Stimulated activated CD4-positive, alpha-beta T cell treated with anti-CD3 and anti-CD28 coated beads, Interleukin-2, amount 100 ng/mL, for 48 hours (primary cell): ENCODE results near the gene FAM107A.

ENCODE experiments used
- DNase-seq, 2 donors: peaks; one replicate each; pipeline ENCODE4 v3.0.0-alpha.2; 2020

Gene FAM107A, protein sequence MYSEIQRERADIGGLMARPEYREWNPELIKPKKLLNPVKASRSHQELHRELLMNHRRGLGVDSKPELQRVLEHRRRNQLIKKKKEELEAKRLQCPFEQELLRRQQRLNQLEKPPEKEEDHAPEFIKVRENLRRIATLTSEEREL

DNA sequence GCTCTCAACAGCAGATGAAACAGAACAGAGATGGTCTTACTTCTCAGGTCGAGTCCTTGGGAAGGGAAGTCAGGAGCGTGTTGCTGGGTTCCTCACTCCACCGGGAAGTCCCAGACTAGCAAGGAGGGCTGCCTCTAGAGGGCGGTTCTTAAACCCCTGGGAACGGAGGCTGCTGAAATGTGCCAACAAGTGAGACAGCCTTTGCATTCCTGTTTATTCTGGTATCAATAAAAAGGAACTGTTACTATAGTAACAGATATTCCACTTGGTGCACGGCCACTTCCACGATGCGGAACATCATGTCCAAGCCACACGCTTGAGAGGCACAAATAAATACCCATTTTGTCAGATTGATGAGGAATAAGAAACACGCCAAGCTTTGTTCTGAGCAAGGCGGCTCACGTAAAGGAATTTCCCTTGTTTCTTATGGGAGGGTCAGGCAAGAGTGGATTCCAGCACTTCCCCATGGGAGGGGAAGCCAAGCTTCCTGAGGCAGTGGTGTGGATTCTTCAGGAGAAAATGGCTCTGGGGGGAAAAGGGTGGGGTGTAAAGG, at the start of gene FAM107A:
Gene FAM107A (minus strand): TSS at position 123 of the 553 bp plus-strand sequence. CDS start 7,531 bp downstream, outside the sequence.
- no peak for DNase-seq

DNA sequence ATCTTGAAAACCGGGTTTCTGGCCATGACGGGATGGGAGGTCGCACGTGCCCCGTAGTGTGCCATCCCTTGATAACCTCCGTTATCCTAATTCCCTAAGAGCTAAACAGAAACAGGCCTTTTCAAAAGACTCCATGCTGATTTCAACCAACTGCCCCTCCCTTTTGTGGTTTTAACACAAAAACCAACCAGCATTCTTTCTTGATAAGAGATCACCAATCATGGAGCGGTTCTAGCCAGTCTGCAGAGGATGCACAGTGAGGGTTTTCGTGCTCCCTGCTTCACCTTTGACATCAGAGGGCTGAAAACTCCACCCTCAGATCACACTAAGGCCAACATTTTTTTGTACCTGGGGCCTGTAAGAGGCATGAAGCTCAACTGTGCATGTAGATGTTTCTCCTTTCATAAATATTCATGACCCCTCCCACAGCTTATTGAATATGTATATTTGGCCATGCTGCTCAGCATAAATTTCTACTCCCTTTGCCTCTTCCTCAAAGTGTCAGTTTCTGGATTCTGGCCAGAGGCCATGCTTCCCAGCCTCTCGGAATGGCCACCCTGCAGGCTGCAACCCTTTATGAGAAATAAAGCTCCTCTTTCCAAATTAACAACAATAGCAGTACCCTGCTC, 48.1 kb upstream of the FAM107A start:
- no peak for DNase-seq

DNA sequence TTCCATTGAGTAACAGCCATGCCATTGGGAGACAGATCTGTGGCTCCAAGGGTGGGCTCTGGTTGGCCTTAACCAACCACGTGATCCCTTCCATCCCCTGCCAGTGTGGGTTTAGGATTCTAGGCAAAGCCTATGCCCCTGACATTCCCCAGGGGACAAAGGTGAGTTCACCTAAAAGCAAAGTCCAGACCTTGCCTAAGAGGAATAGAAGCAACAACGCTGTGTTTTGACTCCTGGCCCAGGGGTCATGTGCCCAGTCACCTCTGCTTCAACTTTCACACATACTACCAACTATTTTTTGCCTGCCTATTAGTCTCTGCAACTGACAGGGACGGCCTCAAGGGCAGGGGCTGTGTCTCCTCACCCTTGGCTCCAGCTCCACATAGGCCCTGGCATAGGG, 47.4 kb upstream of the FAM107A start:
- no peak for DNase-seq

DNA sequence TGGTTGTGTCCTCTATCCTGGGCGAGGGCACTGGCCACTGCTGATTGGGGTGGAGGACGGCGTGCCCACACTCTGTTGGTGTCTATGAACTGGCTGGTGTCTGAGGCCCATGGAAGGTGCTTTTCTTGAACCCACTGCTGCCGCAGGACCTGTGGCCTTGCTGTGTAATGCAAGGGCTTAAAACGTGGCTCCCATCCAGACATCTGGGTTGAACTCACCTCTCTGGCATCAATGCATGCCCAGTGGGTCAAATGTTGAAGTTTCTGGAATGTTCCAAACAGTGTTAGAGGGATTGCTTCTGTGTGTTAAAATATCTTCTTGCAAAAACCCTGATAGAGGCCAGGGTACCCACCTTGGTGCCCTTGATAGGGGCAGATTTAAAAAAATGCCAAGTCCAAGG, 46.8 kb upstream of the FAM107A start:
- DNase-seq: no peak

DNA sequence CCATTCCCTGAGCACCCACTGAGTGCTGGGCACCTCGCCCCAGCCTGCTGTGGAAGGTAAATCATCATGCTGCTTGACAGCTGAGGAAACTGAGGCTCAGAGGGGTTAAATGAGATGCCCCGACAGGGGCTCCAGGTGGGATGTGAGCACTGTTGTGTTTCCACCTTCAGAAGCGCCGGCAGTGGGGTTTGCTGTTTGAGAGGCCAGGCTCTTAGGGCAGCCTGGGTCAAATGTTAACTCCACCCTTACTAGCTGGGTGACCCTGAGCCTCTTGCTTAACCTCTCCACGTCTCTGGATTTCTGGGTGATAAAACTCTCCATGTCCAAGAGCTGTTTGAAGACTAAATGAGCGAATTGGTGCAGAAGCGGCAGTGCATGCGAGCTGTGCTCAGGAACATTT, 46.3 kb upstream of the FAM107A start:
- DNase-seq: no peak

DNA sequence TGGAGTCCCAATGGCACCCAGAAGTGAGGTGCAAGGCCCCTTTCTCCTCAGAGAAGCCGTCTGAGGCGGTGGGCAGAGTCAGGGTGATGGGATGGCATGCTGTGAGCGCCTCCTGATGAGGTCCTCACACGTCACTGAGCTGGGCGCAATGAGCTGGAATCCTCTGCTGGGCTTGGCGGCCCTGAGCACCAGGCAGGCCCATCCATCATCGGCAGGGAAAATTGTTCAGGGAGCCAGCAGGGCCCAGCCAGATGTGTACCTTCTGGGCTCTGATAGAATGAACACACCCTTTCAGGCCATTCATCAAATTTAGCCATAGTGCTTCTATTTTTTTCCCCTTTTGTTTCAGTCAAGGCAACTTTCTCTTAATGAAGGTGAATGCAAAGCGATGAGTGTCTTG, 45.7 kb upstream of the FAM107A start:
- no peak for DNase-seq

DNA sequence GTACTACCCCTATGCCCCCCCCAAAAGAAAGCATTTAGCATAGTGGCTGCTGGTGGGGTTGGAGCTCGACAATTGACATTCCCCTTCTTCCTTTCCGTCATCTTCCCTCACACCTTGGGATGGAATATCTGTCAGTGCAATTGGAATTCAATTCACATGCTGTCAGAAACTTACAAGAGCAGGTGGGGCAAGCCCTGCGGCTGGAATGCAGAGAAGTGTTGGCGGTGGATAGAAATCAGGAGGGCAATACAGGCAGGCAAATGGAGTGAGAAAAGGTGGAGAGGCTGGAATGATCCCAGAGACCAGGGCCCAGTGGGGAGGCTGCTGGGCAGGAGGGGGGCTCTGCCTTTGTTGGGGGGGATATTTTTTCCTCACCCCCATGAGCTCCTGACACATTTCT, 45.2 kb upstream of the FAM107A start:
- DNase-seq: no peak

DNA sequence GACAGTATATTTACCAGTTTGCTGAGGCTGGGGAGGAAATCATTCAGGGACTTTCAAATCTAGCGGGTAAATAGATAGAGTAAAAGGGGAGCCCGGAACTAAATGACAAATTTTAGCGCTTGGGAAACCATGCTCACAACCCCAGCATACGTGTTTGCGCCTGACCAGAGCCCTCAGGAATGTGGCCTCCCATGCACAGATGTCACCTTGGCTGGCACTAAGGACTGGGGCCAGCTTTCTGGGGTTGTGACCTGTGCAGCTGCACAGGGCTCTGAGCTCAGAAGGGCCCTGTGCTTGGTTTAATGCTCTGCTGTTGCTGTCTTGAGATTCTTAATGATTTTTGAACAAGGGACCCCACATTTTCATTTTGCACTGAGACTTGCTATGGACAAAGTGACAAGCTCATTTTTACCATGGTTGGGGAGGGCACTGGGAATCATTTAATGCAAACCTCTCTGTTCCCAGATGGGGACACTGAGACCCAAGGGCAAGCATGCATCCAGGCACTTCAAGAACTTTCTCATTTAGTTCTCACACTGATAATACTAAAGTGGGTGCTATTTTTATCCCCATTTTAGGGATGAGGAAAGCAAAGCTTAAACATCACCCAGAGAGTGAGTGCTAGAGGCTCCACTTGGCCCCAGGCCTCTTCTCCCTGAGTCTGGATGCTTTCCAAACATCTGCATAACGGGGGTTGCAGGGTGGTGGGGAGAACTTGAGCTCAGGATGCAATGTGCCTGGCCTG, 44.1 kb upstream of the FAM107A start:
- DNase-seq: no peak

DNA sequence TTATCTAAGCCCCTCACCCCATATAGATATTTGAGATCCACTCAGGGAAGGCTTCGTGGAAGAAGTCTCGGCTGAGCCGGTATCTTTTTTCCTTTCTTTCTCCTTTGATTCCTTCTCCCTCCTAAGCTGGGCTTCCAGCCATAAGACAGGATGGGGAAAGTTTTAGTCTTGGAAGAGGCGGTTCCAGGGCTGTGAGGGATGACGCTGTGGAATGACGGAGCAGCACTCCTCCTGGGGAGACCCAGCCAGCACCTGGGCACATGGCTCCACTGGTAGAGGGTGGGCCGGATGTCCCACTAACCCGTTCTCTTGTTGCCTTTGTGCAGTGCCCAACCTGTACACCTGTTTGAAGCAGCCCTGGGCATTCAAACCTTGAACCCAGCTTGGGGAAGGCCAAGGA, 43.2 kb upstream of the FAM107A start:
- no peak for DNase-seq

DNA sequence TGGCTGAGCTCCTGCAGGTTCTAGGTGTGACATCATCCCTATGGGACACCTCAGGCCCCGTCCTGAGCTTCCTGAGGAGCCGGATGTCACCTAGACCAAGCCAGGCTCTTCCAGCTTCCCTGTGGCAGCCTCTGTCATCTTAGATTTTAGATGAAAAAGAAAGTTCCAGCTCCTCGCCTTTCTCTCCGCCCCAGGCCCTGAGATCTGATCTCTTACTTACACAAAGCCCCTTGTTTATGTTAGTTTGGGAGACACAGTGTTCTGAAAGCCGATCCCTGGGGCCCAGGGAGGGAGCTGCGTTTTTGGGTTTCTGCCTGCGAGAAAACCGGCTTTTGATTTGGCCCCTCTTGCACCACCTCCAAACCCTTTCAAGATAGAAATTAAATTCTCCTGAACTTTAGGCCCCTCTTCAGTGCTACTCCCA, 40.2 kb upstream of the FAM107A start:
- no peak for DNase-seq

DNA sequence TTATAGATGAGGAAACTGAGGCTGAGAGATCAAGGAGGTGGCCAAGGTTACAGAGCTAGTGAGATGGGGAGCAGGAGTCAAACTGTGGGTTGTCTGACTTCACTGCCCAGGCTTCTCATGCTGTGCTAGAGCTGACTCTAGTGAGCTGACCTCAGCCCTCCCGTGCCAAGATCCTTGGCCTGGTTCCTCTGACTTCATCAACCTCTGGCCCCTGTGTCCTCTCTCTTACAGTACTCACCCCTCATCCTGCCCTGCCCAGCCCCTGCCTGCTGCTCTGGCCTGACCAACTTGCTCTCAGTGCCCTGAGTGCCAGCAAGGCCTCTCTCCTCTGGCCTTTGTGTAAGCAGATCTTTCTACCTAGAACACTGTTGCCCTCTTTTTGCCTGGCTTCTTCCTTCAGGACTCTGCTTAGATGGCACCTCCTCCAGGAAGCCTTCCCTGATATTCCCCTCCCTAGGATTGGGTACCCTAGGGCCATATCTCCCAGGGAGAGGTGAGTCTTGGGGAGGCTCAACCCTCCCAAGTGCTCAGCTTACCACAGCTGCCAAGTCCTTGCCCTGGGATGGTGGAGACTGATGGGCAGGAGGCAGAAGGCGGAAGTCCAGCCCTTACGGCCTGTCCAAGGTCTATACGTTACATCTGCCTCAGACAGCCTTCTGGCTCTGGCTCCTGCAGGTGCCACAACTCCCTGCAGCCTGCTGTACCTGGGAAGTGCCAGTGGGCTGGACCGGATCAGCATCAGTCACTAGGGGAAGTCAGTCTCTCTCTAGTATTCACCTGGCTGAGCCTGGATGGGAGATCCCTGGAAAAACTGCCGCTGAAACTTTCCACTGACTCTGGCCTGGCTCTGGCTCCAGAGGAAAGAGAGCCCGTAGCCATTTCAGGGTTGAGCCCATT, 36.3 kb upstream of the FAM107A start:
- DNase-seq: no peak

DNA sequence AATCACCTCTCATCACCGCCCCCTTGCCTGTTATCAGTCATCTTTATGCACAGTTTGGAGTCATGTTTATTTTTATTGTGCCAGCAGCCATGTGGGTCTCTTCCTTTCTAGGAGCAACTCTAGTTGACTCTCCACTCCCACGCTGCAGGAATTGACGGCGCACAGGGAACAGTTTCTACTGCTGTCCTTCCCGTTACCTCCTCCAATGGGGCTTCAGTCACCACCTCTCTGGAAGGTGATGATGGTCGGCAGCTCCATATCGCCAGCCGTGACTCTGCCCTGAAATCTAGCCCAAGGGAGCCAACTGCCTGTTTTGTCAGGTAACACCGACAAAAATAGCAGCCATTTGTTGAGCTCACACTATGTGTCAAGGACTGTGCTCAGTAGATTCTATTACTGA, 35.6 kb upstream of the FAM107A start:
- no peak for DNase-seq

DNA sequence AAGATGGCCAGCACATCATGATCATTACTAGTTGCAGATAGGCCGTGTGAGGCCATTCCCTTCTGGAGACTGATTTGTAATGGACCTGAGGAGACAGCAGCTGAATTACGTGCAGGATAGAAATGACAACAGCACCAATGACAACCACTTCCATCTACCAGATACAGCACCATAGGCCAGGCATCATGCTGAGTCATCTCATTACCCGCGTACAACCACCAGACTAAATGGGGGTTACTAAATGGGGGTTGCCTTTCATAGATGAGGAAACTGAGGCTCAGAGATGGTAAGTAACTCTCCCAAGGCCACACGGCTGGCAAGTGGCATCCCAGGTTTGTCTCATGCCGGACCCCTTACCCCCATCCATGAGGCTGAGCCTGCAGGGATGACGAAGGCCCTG, 32.8 kb upstream of the FAM107A start:
- no peak for DNase-seq

DNA sequence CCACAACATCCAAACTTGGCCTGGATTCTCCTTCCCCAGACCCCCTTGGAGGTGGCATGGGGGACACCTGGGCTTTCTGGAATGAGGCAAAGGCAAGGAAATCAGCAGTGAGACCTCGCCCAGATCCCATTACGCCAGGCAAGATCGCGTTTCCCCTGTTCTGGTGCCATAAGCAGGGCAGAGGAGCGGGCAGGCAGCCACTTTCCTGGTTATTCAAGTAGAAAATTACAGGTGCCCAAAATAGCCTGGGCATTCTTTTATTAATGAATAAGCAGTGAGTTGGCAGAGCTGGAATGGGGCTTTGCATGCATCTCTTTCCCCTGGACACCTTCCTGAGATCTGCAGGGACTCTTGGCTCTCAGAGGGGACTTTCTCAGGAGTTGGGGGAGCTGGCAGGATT, 31.5 kb upstream of the FAM107A start:
- DNase-seq: no peak

DNA sequence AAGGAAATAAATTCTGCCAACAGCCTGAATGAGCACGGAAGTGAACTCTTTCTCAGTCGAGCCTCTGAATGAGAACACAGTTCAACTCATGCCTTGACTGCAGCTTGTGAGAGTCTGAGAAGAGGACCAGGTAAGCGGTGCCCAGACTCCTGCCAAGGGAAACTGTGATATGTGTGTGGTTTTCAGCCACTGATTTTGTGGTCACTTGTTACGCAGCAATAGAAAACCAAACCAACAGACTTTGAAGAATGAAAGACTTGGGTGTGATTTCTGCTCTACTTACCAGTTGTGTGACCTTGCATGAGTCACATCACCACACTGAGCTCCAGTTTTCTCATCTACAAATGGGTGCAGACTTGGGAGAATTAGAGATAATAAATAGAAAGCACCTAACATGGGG, 30.6 kb upstream of the FAM107A start:
- no peak for DNase-seq

DNA sequence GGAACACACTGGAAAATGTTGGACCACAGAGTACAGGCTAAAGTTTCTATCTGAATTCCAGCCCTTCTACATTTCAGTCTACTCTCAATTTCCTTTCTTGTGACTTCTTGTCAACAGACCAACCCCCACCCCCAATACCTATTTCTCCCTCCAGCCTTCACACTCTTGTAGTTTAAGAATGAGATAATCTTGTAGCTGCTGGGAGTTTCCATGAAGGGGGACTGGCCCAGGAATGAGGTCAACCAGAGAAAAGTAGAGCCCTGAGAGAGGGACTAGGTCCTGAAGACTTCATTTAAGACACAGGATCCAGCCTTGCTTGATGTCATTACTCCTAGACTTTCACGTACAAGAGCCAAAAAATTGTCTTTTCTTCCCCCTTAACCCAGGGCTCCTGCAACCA, 29.5 kb upstream of the FAM107A start:
- DNase-seq: no peak

DNA sequence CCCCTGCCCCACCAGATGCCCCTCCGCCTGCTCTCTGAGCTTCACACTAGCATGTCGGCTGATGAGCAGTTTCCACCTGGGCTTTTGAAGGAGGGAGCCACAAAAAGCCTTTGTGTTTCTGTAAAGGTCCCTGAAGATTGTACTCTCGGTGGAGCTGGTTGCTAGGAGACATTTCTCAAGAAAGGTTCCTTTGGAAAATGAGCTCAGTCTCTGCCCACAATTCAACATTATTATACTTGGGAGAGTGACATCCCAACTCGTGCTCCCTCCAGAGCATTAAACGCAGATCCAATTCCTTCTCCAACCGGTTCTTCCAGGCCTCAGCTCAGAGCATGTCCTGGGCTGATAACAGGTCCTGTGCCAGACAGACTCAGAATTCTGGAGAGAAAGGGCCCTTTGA, 26.8 kb upstream of the FAM107A start:
- DNase-seq: no peak

DNA sequence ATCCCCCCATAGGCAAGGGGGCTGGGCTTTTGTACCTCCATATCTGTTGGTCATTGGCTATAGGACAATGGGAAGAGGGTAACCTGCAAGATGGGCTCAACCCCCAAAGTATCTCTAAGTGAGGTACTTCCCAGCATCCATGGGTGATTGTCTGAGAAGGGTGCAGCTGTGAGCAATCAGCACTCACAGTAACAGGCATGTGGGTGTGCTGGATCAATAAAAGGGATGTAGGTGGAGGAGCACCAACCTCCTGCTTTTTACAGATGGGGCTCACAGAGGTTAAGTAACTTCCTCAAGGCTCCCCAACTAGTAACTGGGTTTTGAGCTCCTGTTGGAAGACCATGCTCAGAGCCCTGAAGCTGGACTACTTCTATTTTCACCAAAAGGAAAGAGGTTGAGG, 26.4 kb upstream of the FAM107A start:
- no peak for DNase-seq

DNA sequence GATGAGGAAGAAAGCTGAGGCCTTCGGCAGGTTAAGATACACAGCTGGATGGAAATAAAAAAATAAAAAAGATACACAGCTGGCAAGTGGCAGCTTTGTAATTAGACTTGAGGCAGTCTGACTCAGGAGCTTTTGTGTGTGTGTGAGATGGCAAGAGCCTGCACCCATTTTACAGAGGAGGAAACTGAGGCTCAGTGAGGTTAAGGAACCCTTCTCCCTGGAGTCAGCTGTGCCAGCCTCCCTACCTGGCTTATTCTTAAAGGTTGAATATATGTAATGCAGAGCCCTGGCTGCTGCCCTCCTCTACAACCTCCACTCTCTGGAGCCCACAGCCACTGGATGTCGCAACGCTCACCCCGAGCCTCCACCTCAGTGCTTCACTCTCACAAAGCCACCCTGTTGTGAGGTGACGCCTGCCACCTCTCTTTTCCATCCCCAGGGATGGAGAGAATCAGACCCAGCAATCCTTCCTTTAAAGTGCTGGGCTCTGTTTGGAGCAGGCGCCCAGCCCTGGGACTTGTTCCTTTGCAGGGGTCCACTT, 20.6 kb upstream of the FAM107A start:
- no peak for DNase-seq

DNA sequence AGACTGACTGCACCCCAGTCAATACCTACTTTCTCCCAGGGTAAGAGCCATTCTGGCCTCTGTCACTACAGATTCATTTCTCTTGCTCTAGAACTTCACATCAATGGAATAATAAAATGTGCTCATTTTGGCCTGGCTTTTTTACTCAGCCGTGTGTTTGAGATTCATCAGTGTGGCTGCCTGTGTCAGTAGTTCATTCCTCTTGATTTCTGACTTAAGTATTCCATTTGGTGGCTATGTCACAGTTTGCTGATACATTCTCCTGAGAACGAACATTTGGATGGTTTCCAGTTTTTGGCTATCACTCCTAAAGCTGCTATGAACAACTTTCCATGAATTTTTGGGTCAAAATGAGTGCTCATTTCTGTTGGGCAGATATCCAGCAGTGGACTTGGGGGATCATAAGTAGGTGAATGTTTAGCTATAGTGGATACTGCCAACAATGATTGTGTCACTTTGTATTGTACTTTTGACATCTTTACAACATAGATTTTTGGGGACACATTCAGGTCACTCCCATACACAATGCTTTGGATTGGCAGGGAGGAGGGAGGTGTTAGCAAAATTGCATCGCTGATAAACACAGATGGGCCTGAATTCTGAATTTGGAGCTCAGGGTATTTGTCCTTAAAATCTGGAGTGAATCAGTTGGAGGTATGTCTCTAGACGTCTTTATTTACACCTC, 19.8 kb upstream of the FAM107A start:
- DNase-seq: no peak

DNA sequence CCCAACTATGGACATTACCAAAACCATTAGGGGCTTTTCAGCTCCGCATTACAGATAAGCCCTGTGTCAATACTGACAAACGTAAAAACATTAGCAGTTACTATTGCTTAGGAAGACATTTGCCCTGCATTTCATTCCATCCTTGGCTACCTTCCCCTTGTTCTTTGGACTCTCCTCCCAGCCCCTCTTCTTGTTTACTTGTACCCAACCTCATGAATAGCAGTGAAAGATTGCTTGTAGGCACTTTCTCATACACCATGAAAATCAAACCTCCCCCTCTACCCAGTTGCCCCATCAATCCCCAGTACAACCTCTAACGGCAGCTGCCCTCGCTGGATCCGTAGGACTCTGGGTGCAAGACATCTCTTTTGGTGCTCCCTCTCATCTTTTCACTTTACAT, 16.9 kb upstream of the FAM107A start:
- DNase-seq: no peak
